Measurements from ENCODE around the gene GLI3.

GRCh38 chr7:42071372-42072261 is 165.4 kb downstream of the GLI3 start:
- TF ChIP-seq CTCF (IDR thresholded peaks at IDR 0.05) (peak; percentile 47 to 50), POLR2A (IDR thresholded peaks at IDR 0.05) (no peak), POLR2AphosphoS5 (IDR thresholded peaks at IDR 0.05) (no peak), EP300 (IDR thresholded peaks at IDR 0.05) (no peak)

All from suprapubic skin (tissue), 4 donors.